ENCODE results near the gene C19orf44. TPM values are rescaled to one million over a fixed set of nuclear protein-coding genes. Genes with fewer than 3 reads are reported as not detected.
"Not testable (repeated sequence)": the region's sequence is repeated elsewhere in the genome, so short reads cannot be mapped to it uniquely, and the experiment has no call there.

The C19orf44 gene
- total RNA-seq, 1 experiment from 2014 or later, result 5.3 TPM

GRCh38 chr19:16461630-16462051 is 34.6 kb upstream of the C19orf44 start:
- no peak overlapping the region for H3K27ac ChIP-seq
- H3K36me3 ChIP-seq, result no peaks in the 10 kb centered on the region

DNA sequence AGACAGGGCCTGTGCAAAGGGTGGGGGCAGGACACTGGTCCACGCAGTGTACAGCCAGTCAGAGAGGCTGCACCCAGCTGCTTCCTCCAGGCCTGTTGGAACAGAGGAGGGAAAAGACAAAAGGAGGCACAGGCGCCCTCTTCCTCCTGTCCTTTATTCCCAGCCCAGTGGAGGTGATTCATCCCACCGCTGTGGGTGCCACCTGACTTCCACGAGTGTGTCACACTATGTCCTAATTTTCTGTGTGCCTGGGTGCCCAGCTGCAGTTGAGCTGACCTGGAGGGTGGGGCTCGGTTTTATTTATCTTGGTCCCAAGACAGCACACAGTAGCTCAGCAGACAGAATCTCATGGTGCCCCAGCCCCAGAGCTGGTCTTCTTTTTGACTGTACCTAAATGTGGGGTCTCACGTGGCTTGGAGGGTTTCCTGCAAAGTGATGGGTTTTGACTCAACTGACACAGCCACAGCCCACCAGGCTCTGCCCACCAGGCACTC is 33.4 kb upstream of the C19orf44 start:
- no peaks in the 10 kb centered on the region for H3K9me3 ChIP-seq (replicated peaks)
- H3K27me3 ChIP-seq, result no peaks in the 10 kb centered on the region
- H3K36me3 ChIP-seq, result no peaks in the 10 kb centered on the region
- no peak for DNase-seq
- no peak overlapping the region for H3K27ac ChIP-seq
- H3K4me3 ChIP-seq, result no peak overlapping the region
- H3K4me1 ChIP-seq, result peaks cover 22% of the 10 kb centered on the region

More at GRCh38 chr19:16461630-16462051, 34.6 kb upstream of the C19orf44 start:
- DNase-seq, result no peak
- Histone ChIP-seq H3K9me3 (replicated peaks) (no peaks in the 10 kb centered on the region), H3K4me3 (no peak overlapping the region), H3K27me3 (no peaks in the 10 kb centered on the region), H3K4me1 (peaks cover 29% of the 10 kb centered on the region)

- Histone ChIP-seq H3K4me3 (no peak overlapping the region), H3K36me3 (no peaks in the 10 kb centered on the region), H3K27me3 (no peaks in the 10 kb centered on the region), H3K9me3 (replicated peaks) (no peaks in the 10 kb centered on the region), H3K27ac (no peak overlapping the region), H3K4me1 (peaks cover 18% of the 10 kb centered on the region)
- DNase-seq, result no peak
Observed at GRCh38 chr19:16463341-16463990, 32.7 kb upstream of the C19orf44 start.

DNA sequence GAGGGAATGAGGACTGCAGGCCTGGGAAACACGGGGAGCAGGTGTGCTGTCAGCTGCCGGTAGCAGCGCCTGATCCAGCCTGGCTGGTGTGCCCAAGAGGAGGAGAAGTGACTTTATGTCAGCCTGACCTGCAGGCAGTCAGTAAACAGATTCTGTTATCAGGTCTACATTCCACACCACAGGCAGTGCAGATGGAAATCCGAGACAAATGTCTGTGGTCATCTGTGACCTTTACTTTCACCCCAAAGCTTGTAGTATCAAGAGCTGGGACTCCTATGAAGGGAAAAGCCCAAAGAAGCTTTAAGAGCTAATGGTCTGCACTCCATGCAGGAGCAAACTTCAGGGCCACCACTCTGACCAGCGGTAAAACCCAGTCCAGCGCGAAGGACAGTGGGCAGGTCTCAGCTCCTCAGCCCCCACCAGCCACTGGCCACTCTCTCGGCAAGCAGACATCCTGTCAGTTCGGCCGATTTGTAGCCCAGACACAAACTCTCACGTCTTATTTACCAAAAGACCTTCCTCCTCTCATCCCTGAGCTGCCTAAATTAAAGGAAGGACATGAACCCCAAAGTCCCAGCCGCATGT is 32.1 kb upstream of the C19orf44 start:
- Histone ChIP-seq H3K4me3 (no peak overlapping the region), H3K27ac (no peak overlapping the region)

DNA sequence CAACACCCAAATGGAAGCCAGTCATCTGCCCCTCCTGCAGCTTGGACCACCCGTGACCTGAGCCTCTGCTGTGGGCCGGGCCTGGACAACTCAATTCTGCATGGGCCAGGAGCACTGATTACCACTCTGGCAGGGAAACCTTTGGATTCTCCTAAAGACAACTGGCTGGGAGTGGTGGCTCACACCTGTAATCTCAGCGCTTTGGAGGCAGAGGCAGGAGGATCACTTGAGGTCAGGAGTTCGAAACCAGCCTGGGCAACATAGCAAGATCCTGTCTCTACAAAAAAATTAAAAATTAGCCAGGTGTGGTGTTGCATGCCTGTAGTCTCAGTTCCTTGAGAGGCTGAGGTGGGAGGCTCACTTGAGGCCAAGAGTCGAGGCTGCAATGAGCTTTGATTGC is 31.0 kb upstream of the C19orf44 start:
- no peaks in the 10 kb centered on the region for H3K9me3 ChIP-seq (replicated peaks)
- no peak for DNase-seq

More for the DNA sequence above, 32.1 kb upstream of the C19orf44 start:
- Histone ChIP-seq H3K9me3 (replicated peaks) (no peaks in the 10 kb centered on the region), H3K4me1 (peaks cover 18% of the 10 kb centered on the region), H3K36me3 (no peaks in the 10 kb centered on the region), H3K27me3 (no peaks in the 10 kb centered on the region)
- DNase-seq, result peak; percentile 55 to 66

DNA sequence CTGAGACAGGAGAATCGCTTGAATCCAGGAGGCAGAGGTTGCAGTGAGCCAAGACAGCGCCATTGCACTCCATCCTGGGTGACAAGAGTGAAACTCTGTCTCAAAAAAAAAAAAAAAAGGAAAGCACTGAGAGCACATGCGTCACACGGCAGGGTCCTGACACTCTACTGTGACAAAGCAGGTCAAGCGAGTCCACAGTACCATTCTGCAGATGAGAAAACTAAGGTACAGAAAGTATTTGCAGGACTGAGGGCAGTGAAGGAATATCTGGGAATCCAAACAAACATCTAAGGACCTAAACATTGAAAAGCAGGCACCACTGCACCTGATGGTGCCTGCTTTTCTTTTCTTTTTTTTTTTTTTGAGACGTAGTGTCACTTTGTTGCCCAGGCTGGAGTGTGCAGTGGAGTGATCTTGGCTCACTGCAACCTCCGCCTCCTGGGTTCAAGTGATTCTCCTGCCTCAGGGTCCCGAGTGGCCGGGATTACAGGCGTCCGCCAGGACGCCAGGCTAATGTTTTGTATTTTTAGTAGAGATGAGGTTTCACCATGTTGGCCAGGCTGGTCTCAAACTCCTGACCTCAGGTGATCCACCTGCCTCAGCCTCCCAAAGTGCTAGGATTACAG is 29.3 kb upstream of the C19orf44 start:
- H3K27me3 ChIP-seq; DNase-seq; H3K36me3 ChIP-seq; H3K9me3 ChIP-seq (replicated peaks); H3K27ac ChIP-seq; H3K4me3 ChIP-seq: not testable (repeated sequence)
- peaks cover 18% of the 10 kb centered on the region for H3K4me1 ChIP-seq

More for the DNA sequence above, 31.0 kb upstream of the C19orf44 start:
- no peaks in the 10 kb centered on the region for H3K27me3 ChIP-seq
- no peak overlapping the region for H3K27ac ChIP-seq
- no peaks in the 10 kb centered on the region for H3K36me3 ChIP-seq
- H3K4me3 ChIP-seq, result no peak overlapping the region
- H3K4me1 ChIP-seq, result peaks cover 18% of the 10 kb centered on the region

GRCh38 chr19:16467581-16467980 is 28.6 kb upstream of the C19orf44 start:
- H3K4me1 ChIP-seq, result peaks cover 18% of the 10 kb centered on the region
- H3K36me3 ChIP-seq, result no peaks in the 10 kb centered on the region
- H3K9me3 ChIP-seq (replicated peaks), result no peaks in the 10 kb centered on the region
- no peaks in the 10 kb centered on the region for H3K27me3 ChIP-seq
- H3K4me3 ChIP-seq, result no peak overlapping the region
- no peak overlapping the region for H3K27ac ChIP-seq
- DNase-seq, result no peak

DNA sequence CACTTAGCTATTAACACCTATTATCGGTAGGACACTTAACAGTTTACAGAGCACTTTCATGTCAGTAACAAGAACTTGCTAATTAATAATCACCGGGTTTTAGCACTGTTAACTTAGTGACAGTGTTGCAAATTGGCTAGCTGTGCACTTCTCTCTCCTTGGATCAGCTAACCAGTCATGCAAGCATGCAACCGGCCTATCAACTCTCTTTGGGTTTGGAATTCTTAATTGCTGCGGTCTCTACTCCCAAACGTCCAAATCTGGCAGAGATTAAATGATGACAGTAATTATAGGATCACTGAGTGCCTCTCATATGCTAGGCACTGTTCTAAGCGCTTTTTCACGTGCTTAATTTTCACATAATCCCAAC is 25.7 kb upstream of the C19orf44 start:
- H3K36me3 ChIP-seq, result no peaks in the 10 kb centered on the region
- H3K27ac ChIP-seq, result no peak overlapping the region
- DNase-seq, result no peak
- H3K9me3 ChIP-seq (replicated peaks), result peaks cover 5% of the 10 kb centered on the region; the same call in 1 of the 2 replicates
- H3K27me3 ChIP-seq, result no peaks in the 10 kb centered on the region
- H3K4me3 ChIP-seq, result peak overlapping the region; percentile 87; the same call in 1 of the 2 replicates
- H3K4me1 ChIP-seq, result peaks cover 6% of the 10 kb centered on the region; the same call in 1 of the 2 replicates

GRCh38 chr19:16470911-16471811 is 25.0 kb upstream of the C19orf44 start:
- Histone ChIP-seq H3K4me1 (peaks cover 6% of the 10 kb centered on the region; the same call in 1 of the 2 replicates), H3K9me3 (replicated peaks) (peaks cover 5% of the 10 kb centered on the region; the same call in 1 of the 2 replicates), H3K27me3 (no peaks in the 10 kb centered on the region), H3K27ac (no peak overlapping the region), H3K4me3 (peak overlapping the region; percentile 87), H3K36me3 (no peaks in the 10 kb centered on the region)
- peak; percentile 20 to 30 for DNase-seq

- DNase-seq; H3K27me3 ChIP-seq; H3K9me3 ChIP-seq (replicated peaks); H3K36me3 ChIP-seq; H3K4me1 ChIP-seq: not testable (repeated sequence)
- Histone ChIP-seq H3K4me3 (peak overlapping the region; percentile 87), H3K27ac (peak overlapping the region; percentile 59)
Observed at GRCh38 chr19:16472559-16472899, 23.7 kb upstream of the C19orf44 start.

GRCh38 chr19:16472992-16473391 is 23.2 kb upstream of the C19orf44 start:
- peaks cover 6% of the 10 kb centered on the region; the same call in 1 of the 2 replicates for H3K4me1 ChIP-seq
- DNase-seq, result no peak
- H3K27ac ChIP-seq, result no peak overlapping the region
- no peaks in the 10 kb centered on the region for H3K27me3 ChIP-seq
- H3K9me3 ChIP-seq (replicated peaks), result peaks cover 5% of the 10 kb centered on the region; the same call in 1 of the 2 replicates
- no peaks in the 10 kb centered on the region for H3K36me3 ChIP-seq
- peak overlapping the region; percentile 87; the same call in 1 of the 2 replicates for H3K4me3 ChIP-seq

DNA sequence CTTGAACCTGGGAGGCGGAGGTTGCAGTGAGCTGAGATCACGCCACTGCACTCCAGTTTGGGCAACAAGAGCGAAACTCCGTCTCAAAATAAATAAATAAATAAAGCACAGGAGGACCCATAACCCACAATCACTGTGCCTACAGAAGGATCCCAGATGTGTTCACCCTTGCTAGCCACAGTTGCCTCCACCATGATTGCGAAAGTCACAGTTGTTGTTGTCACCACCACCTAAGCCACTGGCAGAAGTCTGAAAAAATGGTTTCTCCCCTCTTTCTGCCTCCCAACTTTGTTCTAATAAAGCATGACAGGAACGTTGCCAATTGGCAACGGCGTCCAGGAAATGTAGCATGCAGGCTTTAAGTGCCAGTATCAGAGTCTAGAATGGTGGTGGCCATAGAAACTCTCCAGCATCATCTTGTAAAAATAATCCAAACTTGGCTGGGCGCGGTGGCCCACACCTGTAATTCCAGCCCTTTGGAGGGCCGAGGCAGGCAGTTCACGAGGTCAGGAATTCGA is 22.3 kb upstream of the C19orf44 start:
- no peak overlapping the region for H3K4me3 ChIP-seq
- H3K27me3 ChIP-seq, result no peaks in the 10 kb centered on the region
- peaks cover 6% of the 10 kb centered on the region; the same call in 1 of the 2 replicates for H3K4me1 ChIP-seq
- peaks cover 5% of the 10 kb centered on the region; the same call in 1 of the 2 replicates for H3K9me3 ChIP-seq (replicated peaks)
- no peak overlapping the region for H3K27ac ChIP-seq
- no peaks in the 10 kb centered on the region for H3K36me3 ChIP-seq
- no peak for DNase-seq

DNA sequence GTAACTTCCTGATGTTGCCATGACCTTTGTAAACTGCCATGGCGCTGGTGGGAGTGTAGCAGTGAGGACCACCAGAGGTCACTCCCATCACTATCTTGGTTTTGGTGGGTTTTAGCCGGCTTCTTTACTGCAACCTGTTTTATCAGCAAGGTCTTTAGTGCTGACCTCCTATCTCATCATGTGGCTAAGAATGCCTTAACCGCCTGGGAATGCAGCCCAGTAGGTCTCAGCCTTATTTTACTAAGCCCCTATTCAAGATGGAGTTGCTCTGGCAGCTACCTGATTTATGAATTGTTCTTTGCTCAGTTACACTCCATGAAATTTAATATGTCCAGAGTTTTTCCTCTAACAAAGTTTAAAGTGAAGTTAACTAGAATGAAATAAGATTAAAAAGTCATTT is 19.8 kb upstream of the C19orf44 start:
- H3K4me3 ChIP-seq, result no peak overlapping the region
- H3K27me3 ChIP-seq, result no peaks in the 10 kb centered on the region
- H3K27ac ChIP-seq, result no peak overlapping the region
- H3K4me1 ChIP-seq, result peaks cover 6% of the 10 kb centered on the region; the same call in 1 of the 2 replicates
- peaks cover 5% of the 10 kb centered on the region; the same call in 1 of the 2 replicates for H3K9me3 ChIP-seq (replicated peaks)
- no peak for DNase-seq
- H3K36me3 ChIP-seq, result no peaks in the 10 kb centered on the region

DNA sequence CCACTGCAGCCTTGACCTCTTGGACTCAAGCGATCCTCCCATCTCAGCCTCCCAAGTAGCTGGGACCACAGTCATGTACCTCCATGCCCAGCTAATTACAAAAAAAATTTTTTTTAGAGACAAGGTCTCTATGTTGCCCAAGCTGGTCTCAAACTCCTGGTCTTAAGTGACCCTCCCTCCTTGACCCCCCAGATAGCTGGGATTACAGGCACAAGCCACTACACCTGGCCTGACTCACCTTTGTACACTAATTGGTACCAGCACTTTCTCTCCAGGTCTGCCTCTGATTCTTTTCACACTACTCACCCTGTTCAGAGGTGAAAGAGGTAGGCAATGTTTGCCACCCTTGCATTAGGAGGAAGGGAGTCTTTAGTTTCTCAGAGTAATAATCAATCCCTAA is 18.9 kb upstream of the C19orf44 start:
- peaks cover 6% of the 10 kb centered on the region; the same call in 1 of the 2 replicates for H3K4me1 ChIP-seq
- peaks cover 5% of the 10 kb centered on the region; the same call in 1 of the 2 replicates for H3K9me3 ChIP-seq (replicated peaks)
- H3K4me3 ChIP-seq, result no peak overlapping the region
- H3K36me3 ChIP-seq, result no peaks in the 10 kb centered on the region
- no peak for DNase-seq
- no peaks in the 10 kb centered on the region for H3K27me3 ChIP-seq
- H3K27ac ChIP-seq, result no peak overlapping the region

All from SJCRH30 (cell line).